SK-N-SH (cell line): ENCODE measurements around the gene COPS3. TPM values are rescaled to one million over a fixed set of nuclear protein-coding genes. Genes with fewer than 3 reads are reported as not detected.

ENCODE experiments used
- CTCF ChIA-PET: fragments of 300-600, 350-600 bp; formaldehyde crosslinking; extraction: SDS; loops from one replicate; lab custom pipeline; 2021; lab: Yijun Ruan, JAX
- POLR2A ChIA-PET: fragments of 350-600 bp; sonication (Branson Sonifier 250); formaldehyde crosslinking; extraction: SDS; loops from one replicate; lab custom pipeline; 2020; ENCODE audit warnings: antibody characterized with exemption, inconsistent platforms; lab: Yijun Ruan, JAX
- DNase-seq: peaks from one replicate; pipeline ENCODE4 v3.0.0; 2012
- H2AFZ ChIP-seq: fragments of 200-600 bp; sonication (generic); 2 replicates; pipeline ENCODE4 v1.8.1; 2016; ENCODE audit warnings: antibody characterized with exemption, mild to moderate bottlenecking, low read depth
- H3F3A ChIP-seq: fragments of 200-600 bp; sonication (generic); replicated peaks from 2 replicates; pipeline ENCODE3; 2016; ENCODE audit warnings: antibody characterized with exemption, mild to moderate bottlenecking; ENCODE audit not compliant: insufficient read depth
- H3K27ac ChIP-seq, 2 experiments: fragments of 200-500 bp in 1 of 2; fragments of 200-600 bp in 1 of 2; sonication (Bioruptor generic) in 1 of 2; sonication (generic), shearing (Covaris generic) in 1 of 2; 2 replicates each; pipeline versions ENCODE4 v1.5.1 to v1.6.1; 2014 to 2016; ENCODE audit warnings: low read depth in 2 of 2, inconsistent platforms in 1 of 2, low read length in 1 of 2, mild to moderate bottlenecking in 1 of 2, mixed read lengths in 1 of 2
- H3K27me3 ChIP-seq: fragments of 200-600 bp; sonication (generic), shearing (Covaris generic); 2 replicates; pipeline ENCODE4 v1.6.1; 2016; ENCODE audit warnings: mixed run types; ENCODE audit not compliant: insufficient read depth
- H3K36me3 ChIP-seq, 2 experiments: fragments of 200-500 bp in 1 of 2; fragments of 200-600 bp in 1 of 2; sonication (Bioruptor generic) in 1 of 2; sonication (generic) in 1 of 2; replicated peaks in 1 of 2; 2 replicates each; pipeline versions ENCODE3 to v1.5.1; 2014 to 2016; ENCODE audit warnings: low read length in 1 of 2, mild to moderate bottlenecking in 1 of 2; ENCODE audit not compliant: insufficient read depth in 2 of 2, control insufficient read depth in 1 of 2
- H3K4me1 ChIP-seq, 2 experiments: fragments of 200-500 bp in 1 of 2; fragments of 200-600 bp in 1 of 2; sonication (Bioruptor generic) in 1 of 2; sonication (generic), shearing (Covaris generic) in 1 of 2; 2 replicates each; pipeline versions ENCODE4 v1.5.1 to v1.6.1; 2014 to 2016; ENCODE audit warnings: low read depth in 1 of 2, low read length in 1 of 2, mixed run types in 1 of 2; ENCODE audit not compliant: insufficient read depth in 2 of 2, control insufficient read depth in 1 of 2
- H3K4me2 ChIP-seq: fragments of 200-600 bp; sonication (generic), shearing (Covaris generic); 2 replicates; pipeline ENCODE4 v1.6.1; 2017; ENCODE audit warnings: mixed run types
- H3K4me3 ChIP-seq, 2 experiments: fragments of 200-500 bp in 1 of 2; fragments of 200-600 bp in 1 of 2; sonication (Bioruptor generic) in 1 of 2; sonication (generic), shearing (Covaris generic) in 1 of 2; 2 replicates each; pipeline versions ENCODE4 v1.5.1 to v1.8.1; 2014 to 2016; ENCODE audit warnings: low read depth in 2 of 2, inconsistent platforms in 1 of 2, low read length in 1 of 2, mild to moderate bottlenecking in 1 of 2, mixed read lengths in 1 of 2, moderate library complexity in 1 of 2
- H3K79me2 ChIP-seq: fragments of 200-600 bp; sonication (generic); 2 replicates; pipeline ENCODE4 v1.8.1; 2017; ENCODE audit warnings: mild to moderate bottlenecking; ENCODE audit not compliant: insufficient read depth
- H3K9ac ChIP-seq: fragments of 200-600 bp; sonication (generic); 2 replicates; pipeline ENCODE4 v1.6.1; 2017; ENCODE audit warnings: mixed run types
- H3K9me2 ChIP-seq: fragments of 200-600 bp; sonication (generic); 2 replicates; pipeline ENCODE4 v1.6.1; 2017; ENCODE audit warnings: mixed run types
- H3K9me3 ChIP-seq: fragments of 200-600 bp; sonication (generic); 2 replicates; pipeline ENCODE4 v1.6.1; 2017; ENCODE audit warnings: mixed run types, mild to moderate bottlenecking, moderate library complexity
- H4K20me1 ChIP-seq: fragments of 200-600 bp; sonication (generic); 2 replicates; pipeline ENCODE4 v1.6.1; 2017; ENCODE audit warnings: mild to moderate bottlenecking, mixed run types; ENCODE audit not compliant: insufficient read depth
- ELF1 ChIP-seq: IDR thresholded peaks from 2 replicates; pipeline ENCODE4 v1.4.0; 2012
- FOSL2 ChIP-seq: IDR thresholded peaks from 2 replicates; pipeline ENCODE4 v1.4.0; 2012; ENCODE audit warnings: low read depth, mild to moderate bottlenecking, moderate library complexity, borderline replicate concordance
- FOXJ3 ChIP-seq: sonication (generic); formaldehyde crosslinking; IDR thresholded peaks from 2 replicates; pipeline ENCODE4 v1.5.1; 2020; ENCODE audit warnings: mild to moderate bottlenecking, missing genetic modification reagents
- FOXM1 ChIP-seq: IDR thresholded peaks from 2 replicates; pipeline ENCODE4 v1.4.0; 2012; ENCODE audit warnings: low read depth, mild to moderate bottlenecking
- GATA2 ChIP-seq: sonication (generic); formaldehyde crosslinking; IDR thresholded peaks from 2 replicates; pipeline ENCODE4 v1.5.0; 2020; ENCODE audit warnings: mild to moderate bottlenecking, missing genetic modification reagents
- JUND ChIP-seq: IDR thresholded peaks from 2 replicates; pipeline ENCODE4 v1.4.0; 2012
- MEF2A ChIP-seq: IDR thresholded peaks from 2 replicates; pipeline ENCODE4 v1.4.0; 2012; ENCODE audit warnings: low read depth, borderline replicate concordance
- NRF1 ChIP-seq: IDR thresholded peaks from 2 replicates; pipeline ENCODE4 v1.6.1; 2012; ENCODE audit warnings: low read depth, mild to moderate bottlenecking, low read length
- POLR2AphosphoS5 ChIP-seq: IDR thresholded peaks from 2 replicates; pipeline ENCODE4 v1.6.1; 2012; ENCODE audit warnings: low read depth, low read length
- RAD21 ChIP-seq: IDR thresholded peaks from 2 replicates; pipeline ENCODE4 v1.6.1; 2012; ENCODE audit warnings: mild to moderate bottlenecking, low read length
- RFX5 ChIP-seq: IDR thresholded peaks from 2 replicates; pipeline ENCODE4 v1.6.1; 2012; ENCODE audit warnings: mild to moderate bottlenecking, improper control_type of control experiment, low read length
- SMC3 ChIP-seq: IDR thresholded peaks from 2 replicates; pipeline ENCODE4 v1.6.1; 2012; ENCODE audit warnings: low read depth, low read length, improper control_type of control experiment
- TAF1 ChIP-seq: IDR thresholded peaks from 2 replicates; pipeline ENCODE4 v1.6.1; 2012; ENCODE audit warnings: low read depth, mild to moderate bottlenecking, low read length, moderate library complexity, borderline replicate concordance
- TEAD4 ChIP-seq: IDR thresholded peaks from 2 replicates; pipeline ENCODE4 v1.4.0; 2012; ENCODE audit warnings: mild to moderate bottlenecking, borderline replicate concordance; ENCODE audit not compliant: insufficient read depth
- WGBS: methylation state at CpG from one replicate; pipeline ENCODE4 v1.1.6; 2017; ENCODE audit warnings: low lambda C conversion rate; 5-methylcytosine and 5-hydroxymethylcytosine counted together
- polyA plus RNA-seq, 3 experiments: library from polyadenylated mRNA; depleted of rRNA; stranded (reverse); fragments of >200 nt; gene quantifications; 2 replicates each; pipeline ENCODE4 v1.2.3, GENCODE V29; 2012
- TF ChIP-seq, protein P1 (sequence below): fragments of 150-350 bp; IDR thresholded peaks from 2 replicates; pipeline ENCODE4 v1.6.1; 2016; ENCODE audit warnings: mild to moderate bottlenecking, low read depth, low read length
- TF ChIP-seq, protein P2 (sequence below): IDR thresholded peaks from 2 replicates; pipeline ENCODE4 v1.4.0; 2012; ENCODE audit warnings: low read depth
- TF ChIP-seq, protein P3 (sequence below): IDR thresholded peaks from 2 replicates; pipeline ENCODE4 v1.4.0; 2012; ENCODE audit warnings: low read depth, borderline replicate concordance
- TF ChIP-seq, protein P4 (sequence below): fragments of 150-350 bp; IDR thresholded peaks from 2 replicates; pipeline ENCODE4 v1.6.1; 2017; ENCODE audit warnings: antibody characterized with exemption, low read length, low read depth, borderline replicate concordance
- TF ChIP-seq, protein P5 (sequence below): IDR thresholded peaks from 2 replicates; pipeline ENCODE4 v1.6.1; 2012; ENCODE audit warnings: mild to moderate bottlenecking, low read depth, low read length, moderate library complexity

COPS3 gene
- polyA plus RNA-seq, 1 of the 3 experiments (the other 2 are of a cell fraction) = 64.8 TPM

DNA sequence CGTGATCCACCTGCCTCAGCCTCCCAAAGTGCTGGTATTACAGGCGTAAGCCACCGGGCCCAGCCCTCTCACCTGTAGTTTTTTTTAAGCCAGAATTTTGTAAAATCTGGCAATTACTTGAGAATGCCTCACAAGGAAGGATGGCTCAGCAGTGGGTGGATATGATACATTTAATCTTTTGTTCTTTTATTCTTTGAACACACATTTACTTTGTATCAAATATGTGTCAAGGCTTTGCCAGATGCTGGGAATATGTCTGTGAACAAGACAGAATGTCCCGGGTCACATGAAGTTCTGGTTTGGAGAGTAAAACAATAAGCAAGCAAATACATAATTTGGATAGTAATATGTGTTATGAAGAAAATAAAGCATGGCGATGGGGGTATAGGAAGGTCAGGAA lies 4.9 kb upstream of the COPS3 start:
- POLR2A ChIA-PET = no interaction called here

More for the DNA sequence above, 4.9 kb upstream of the COPS3 start:
- Histone ChIP-seq H3K9me3 (no peaks in the 10 kb centered on the region), H3K9me2 (no peaks in the 10 kb centered on the region), H4K20me1 (no peaks in the 10 kb centered on the region), H3K4me3 (no peak overlapping the region), H3K4me2 (no peak overlapping the region), H3K36me3 (no peaks in the 10 kb centered on the region), H3K27ac (no peak overlapping the region), H3K79me2 (no peaks in the 10 kb centered on the region), H3K4me1 (peaks cover 0 to 2% of the 10 kb centered on the region in 2 experiments; a peak in 1 of 4 replicates), H3K9ac (no peak overlapping the region), H3K27me3 (no peaks in the 10 kb centered on the region), H3F3A (no peaks in the 10 kb centered on the region), H2AFZ (no peak overlapping the region)
- 79% methylated on average over 5 of the region's 5 CpGs for WGBS
- DNase-seq = no peak
- TF ChIP-seq SMC3 (no peak), JUND (no peak), FOSL2 (no peak), FOXM1 (no peak), NRF1 (no peak), MEF2A (no peak), GATA2 (no peak), POLR2AphosphoS5 (no peak), TEAD4 (no peak), RAD21 (no peak), ELF1 (no peak), TAF1 (no peak), FOXJ3 (CRISPR knock-in tag) (no peak), RFX5 (no peak)
- TF ChIP-seq, protein P1, sequence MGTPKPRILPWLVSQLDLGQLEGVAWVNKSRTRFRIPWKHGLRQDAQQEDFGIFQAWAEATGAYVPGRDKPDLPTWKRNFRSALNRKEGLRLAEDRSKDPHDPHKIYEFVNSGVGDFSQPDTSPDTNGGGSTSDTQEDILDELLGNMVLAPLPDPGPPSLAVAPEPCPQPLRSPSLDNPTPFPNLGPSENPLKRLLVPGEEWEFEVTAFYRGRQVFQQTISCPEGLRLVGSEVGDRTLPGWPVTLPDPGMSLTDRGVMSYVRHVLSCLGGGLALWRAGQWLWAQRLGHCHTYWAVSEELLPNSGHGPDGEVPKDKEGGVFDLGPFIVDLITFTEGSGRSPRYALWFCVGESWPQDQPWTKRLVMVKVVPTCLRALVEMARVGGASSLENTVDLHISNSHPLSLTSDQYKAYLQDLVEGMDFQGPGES = no peak
- TF ChIP-seq, protein P2, sequence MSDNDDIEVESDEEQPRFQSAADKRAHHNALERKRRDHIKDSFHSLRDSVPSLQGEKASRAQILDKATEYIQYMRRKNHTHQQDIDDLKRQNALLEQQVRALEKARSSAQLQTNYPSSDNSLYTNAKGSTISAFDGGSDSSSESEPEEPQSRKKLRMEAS = no peak
- TF ChIP-seq, protein P3, sequence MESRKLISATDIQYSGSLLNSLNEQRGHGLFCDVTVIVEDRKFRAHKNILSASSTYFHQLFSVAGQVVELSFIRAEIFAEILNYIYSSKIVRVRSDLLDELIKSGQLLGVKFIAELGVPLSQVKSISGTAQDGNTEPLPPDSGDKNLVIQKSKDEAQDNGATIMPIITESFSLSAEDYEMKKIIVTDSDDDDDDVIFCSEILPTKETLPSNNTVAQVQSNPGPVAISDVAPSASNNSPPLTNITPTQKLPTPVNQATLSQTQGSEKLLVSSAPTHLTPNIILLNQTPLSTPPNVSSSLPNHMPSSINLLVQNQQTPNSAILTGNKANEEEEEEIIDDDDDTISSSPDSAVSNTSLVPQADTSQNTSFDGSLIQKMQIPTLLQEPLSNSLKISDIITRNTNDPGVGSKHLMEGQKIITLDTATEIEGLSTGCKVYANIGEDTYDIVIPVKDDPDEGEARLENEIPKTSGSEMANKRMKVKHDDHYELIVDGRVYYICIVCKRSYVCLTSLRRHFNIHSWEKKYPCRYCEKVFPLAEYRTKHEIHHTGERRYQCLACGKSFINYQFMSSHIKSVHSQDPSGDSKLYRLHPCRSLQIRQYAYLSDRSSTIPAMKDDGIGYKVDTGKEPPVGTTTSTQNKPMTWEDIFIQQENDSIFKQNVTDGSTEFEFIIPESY = no peak
- TF ChIP-seq, protein P4, sequence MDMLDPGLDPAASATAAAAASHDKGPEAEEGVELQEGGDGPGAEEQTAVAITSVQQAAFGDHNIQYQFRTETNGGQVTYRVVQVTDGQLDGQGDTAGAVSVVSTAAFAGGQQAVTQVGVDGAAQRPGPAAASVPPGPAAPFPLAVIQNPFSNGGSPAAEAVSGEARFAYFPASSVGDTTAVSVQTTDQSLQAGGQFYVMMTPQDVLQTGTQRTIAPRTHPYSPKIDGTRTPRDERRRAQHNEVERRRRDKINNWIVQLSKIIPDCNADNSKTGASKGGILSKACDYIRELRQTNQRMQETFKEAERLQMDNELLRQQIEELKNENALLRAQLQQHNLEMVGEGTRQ = no peak
- TF ChIP-seq, protein P5, sequence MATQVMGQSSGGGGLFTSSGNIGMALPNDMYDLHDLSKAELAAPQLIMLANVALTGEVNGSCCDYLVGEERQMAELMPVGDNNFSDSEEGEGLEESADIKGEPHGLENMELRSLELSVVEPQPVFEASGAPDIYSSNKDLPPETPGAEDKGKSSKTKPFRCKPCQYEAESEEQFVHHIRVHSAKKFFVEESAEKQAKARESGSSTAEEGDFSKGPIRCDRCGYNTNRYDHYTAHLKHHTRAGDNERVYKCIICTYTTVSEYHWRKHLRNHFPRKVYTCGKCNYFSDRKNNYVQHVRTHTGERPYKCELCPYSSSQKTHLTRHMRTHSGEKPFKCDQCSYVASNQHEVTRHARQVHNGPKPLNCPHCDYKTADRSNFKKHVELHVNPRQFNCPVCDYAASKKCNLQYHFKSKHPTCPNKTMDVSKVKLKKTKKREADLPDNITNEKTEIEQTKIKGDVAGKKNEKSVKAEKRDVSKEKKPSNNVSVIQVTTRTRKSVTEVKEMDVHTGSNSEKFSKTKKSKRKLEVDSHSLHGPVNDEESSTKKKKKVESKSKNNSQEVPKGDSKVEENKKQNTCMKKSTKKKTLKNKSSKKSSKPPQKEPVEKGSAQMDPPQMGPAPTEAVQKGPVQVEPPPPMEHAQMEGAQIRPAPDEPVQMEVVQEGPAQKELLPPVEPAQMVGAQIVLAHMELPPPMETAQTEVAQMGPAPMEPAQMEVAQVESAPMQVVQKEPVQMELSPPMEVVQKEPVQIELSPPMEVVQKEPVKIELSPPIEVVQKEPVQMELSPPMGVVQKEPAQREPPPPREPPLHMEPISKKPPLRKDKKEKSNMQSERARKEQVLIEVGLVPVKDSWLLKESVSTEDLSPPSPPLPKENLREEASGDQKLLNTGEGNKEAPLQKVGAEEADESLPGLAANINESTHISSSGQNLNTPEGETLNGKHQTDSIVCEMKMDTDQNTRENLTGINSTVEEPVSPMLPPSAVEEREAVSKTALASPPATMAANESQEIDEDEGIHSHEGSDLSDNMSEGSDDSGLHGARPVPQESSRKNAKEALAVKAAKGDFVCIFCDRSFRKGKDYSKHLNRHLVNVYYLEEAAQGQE = no peak
- CTCF ChIA-PET = no interaction called here
